ENCODE measurements around the gene GRIA1. TPM values are rescaled to one million over a fixed set of nuclear protein-coding genes. Genes with fewer than 3 reads are reported as not detected.

The GRIA1 gene
- total and polyA plus RNA-seq, 10 of the 15 experiments (the other 5 are each of a cell fraction or from before 2014, with no cell fraction given), result 0.04 to 0.18 (median 0.04) TPM; not detected in 7

- TF ChIP-seq CTCF (IDR thresholded peaks at IDR 0.05 in 2 of 3, conservative IDR thresholded peaks at IDR 0.05 in 1 of 3; ENCODE audit: control insufficient read depth in 2 of 3, extremely low read depth in 1 of 3, insufficient read depth in 1 of 3, low read depth in 3 of 3, low read length in 3 of 3) (no peak), ZNF217 (IDR thresholded peaks at IDR 0.05) (no peak)
Measured at GRCh38 chr5:153573326-153574033, 83.0 kb downstream of the GRIA1 start (continued).

GRCh38 chr5:153584126-153584959 lies 93.9 kb downstream of the GRIA1 start:
- Histone ChIP-seq H3K4me3 (no peak overlapping the region), H3K79me2 (ENCODE audit: control insufficient read depth, insufficient read depth, low read length) (no peaks in the 10 kb centered on the region), H3K36me3 (ENCODE audit: control insufficient read depth in 2 of 2, insufficient read depth in 2 of 2, low read length in 1 of 2) (no peaks in the 10 kb centered on the region), H2AFZ (ENCODE audit: control insufficient read depth, low read depth, low read length) (no peak overlapping the region), H4K20me1 (ENCODE audit: control insufficient read depth, insufficient read depth) (no peaks in the 10 kb centered on the region), H3K27me3 (replicated peaks in 1 of 2; ENCODE audit: control insufficient read depth in 2 of 2, insufficient read depth in 2 of 2, low read length in 1 of 2) (no peaks in the 10 kb centered on the region; a peak in 1 of 4 replicates), H3K9ac (ENCODE audit: control insufficient read depth, insufficient read depth, low read length) (no peak overlapping the region), H3K4me2 (ENCODE audit: control insufficient read depth, insufficient read depth) (no peak overlapping the region), H3K4me1 (ENCODE audit: control insufficient read depth, insufficient read depth, low read length) (no peaks in the 10 kb centered on the region), H3K27ac (ENCODE audit: control insufficient read depth, insufficient read depth) (no peak overlapping the region), H3K9me3 (replicated peaks; ENCODE audit: control insufficient read depth, insufficient read depth, low read length) (no peaks in the 10 kb centered on the region)
- no TSS peak for BruUV-seq (replicated peaks)
- ChIA-PET CTCF (no interaction called here), SMC1A (ENCODE audit: uncharacterized antibody, unreplicated experiment) (no interaction called here), POLR2A (no interaction called here), RAD21 (ENCODE audit: unreplicated experiment) (no interaction called here)
- in situ Hi-C loops (cut with MboI) (no loop called here), intact Hi-C loops (cut with micrococcal nuclease; ENCODE audit: unreplicated experiment) (no loop called here)
- no peak for FAIRE-seq
- no peak for TF ChIP-seq BMI1 (IDR thresholded peaks at IDR 0.05; ENCODE audit: borderline replicate concordance)
- no peak for TF ChIP-seq JUNB (IDR thresholded peaks at IDR 0.05)
- no peak for TF ChIP-seq MEF2B (IDR thresholded peaks at IDR 0.05; ENCODE audit: partially characterized antibody, poor library complexity, severe bottlenecking)
- TF ChIP-seq EGR1 (IDR thresholded peaks at IDR 0.05; ENCODE audit: borderline replicate concordance in 1 of 2, low read depth in 2 of 2, low read length in 2 of 2), result no peak
- TF ChIP-seq SREBF2 (IDR thresholded peaks at IDR 0.05; ENCODE audit: low read length), result no peak
- no peak for TF ChIP-seq BRCA1 (IDR thresholded peaks at IDR 0.05; ENCODE audit: low read depth, low read length)
- no peak for TF ChIP-seq DPF2 (IDR thresholded peaks at IDR 0.05)
- TF ChIP-seq ESRRA (IDR thresholded peaks at IDR 0.05; ENCODE audit: low read length), result no peak
- no peak for TF ChIP-seq CBX3 (IDR thresholded peaks at IDR 0.05; ENCODE audit: borderline replicate concordance, low read depth)
- no peak for TF ChIP-seq MTA2 (IDR thresholded peaks at IDR 0.05; ENCODE audit: low read depth)
- TF ChIP-seq ZNF274 (IDR thresholded peaks at IDR 0.05; ENCODE audit: insufficient read depth, insufficient read length), result no peak
- TF ChIP-seq RCOR1 (conservative IDR thresholded peaks at IDR 0.05; ENCODE audit: low read depth, low read length), result no peak
- no peak for TF ChIP-seq TCF7 (IDR thresholded peaks at IDR 0.05; ENCODE audit: borderline replicate concordance)
- no peak for TF ChIP-seq CREM (IDR thresholded peaks at IDR 0.05; ENCODE audit: low read depth)
- no peak for TF ChIP-seq USF1 (IDR thresholded peaks at IDR 0.05; ENCODE audit: borderline replicate concordance, extremely low read length, insufficient read depth, low read depth, low read length)
- TF ChIP-seq ZNF24 (IDR thresholded peaks at IDR 0.05), result no peak
- no peak for TF ChIP-seq PML (IDR thresholded peaks at IDR 0.05; ENCODE audit: low read length)
- no peak for ATAC-seq
- DNase-seq (ENCODE audit: low read depth, low spot score), result no peak
- WGBS (ENCODE audit: insufficient coverage, insufficient replicate concordance, low lambda C conversion rate, missing lambda C conversion rate), result 20% methylated on average over 4 of the region's 4 CpGs

Measured in GM12878 (cell line).